Mesenchymal stem cell (in vitro differentiated cells and primary cell): ENCODE data around the gene XG.
"Not testable (repeated sequence)": the region's sequence is repeated elsewhere in the genome, so short reads cannot be mapped to it uniquely, and the experiment has no call there.

Experiments
- DNase-seq: peaks from one replicate; pipeline ENCODE4 v3.0.0-alpha.2; 2013
- H2AFZ ChIP-seq: one replicate; pipeline ENCODE4 v1.6.1; 2013; ENCODE audit warnings: low read depth, mild to moderate bottlenecking, control low read depth, inconsistent platforms, low read length, moderate library complexity
- H2AK5ac ChIP-seq: 2 replicates; pipeline ENCODE4 v1.6.1; 2013; ENCODE audit warnings: low read length, moderate library complexity, mild to moderate bottlenecking, inconsistent platforms; ENCODE audit not compliant: severe bottlenecking
- H2BK120ac ChIP-seq: one replicate; pipeline ENCODE4 v1.6.1; 2013; ENCODE audit warnings: low read depth, mild to moderate bottlenecking, inconsistent platforms, low read length, moderate library complexity
- H2BK12ac ChIP-seq, 2 experiments: one replicate each; pipeline ENCODE4 v1.6.1; 2013; ENCODE audit warnings: inconsistent platforms in 2 of 2, low read length in 2 of 2, mild to moderate bottlenecking in 2 of 2, moderate library complexity in 2 of 2, control low read depth in 1 of 2
- H2BK15ac ChIP-seq: one replicate; pipeline ENCODE4 v1.6.1; 2013; ENCODE audit warnings: mild to moderate bottlenecking, low read depth, inconsistent platforms; ENCODE audit not compliant: poor library complexity, severe bottlenecking
- H2BK5ac ChIP-seq: 2 replicates; pipeline ENCODE4 v1.6.1; 2013; ENCODE audit warnings: low read depth, mild to moderate bottlenecking, low read length, control low read depth, inconsistent platforms; ENCODE audit not compliant: poor library complexity, severe bottlenecking
- H3K14ac ChIP-seq, 2 experiments: one replicate each; pipeline ENCODE4 v1.6.1; 2013; ENCODE audit warnings: inconsistent platforms in 2 of 2, low read length in 2 of 2, control low read depth in 1 of 2, mild to moderate bottlenecking in 1 of 2, moderate library complexity in 1 of 2
- H3K18ac ChIP-seq, 2 experiments: one replicate each; pipeline ENCODE4 v1.6.1; 2013; ENCODE audit warnings: inconsistent platforms in 2 of 2, low read length in 2 of 2, control low read depth in 1 of 2, low read depth in 1 of 2, mild to moderate bottlenecking in 1 of 2
- H3K23ac ChIP-seq, 2 experiments: one replicate each; pipeline ENCODE4 v1.6.1; 2013; ENCODE audit warnings: inconsistent platforms in 2 of 2, low read length in 2 of 2, mild to moderate bottlenecking in 2 of 2, moderate library complexity in 2 of 2, control low read depth in 1 of 2
- H3K27ac ChIP-seq: 2 replicates; pipeline ENCODE4 v1.5.1; 2013; ENCODE audit warnings: mild to moderate bottlenecking, moderate library complexity, low read length, control low read depth, inconsistent platforms; ENCODE audit not compliant: poor library complexity, severe bottlenecking
- H3K27me3 ChIP-seq, 2 experiments: 2 replicates each; pipeline versions ENCODE4 v1.6.1 to v1.7.0; 2013; ENCODE audit warnings: low read length in 2 of 2, mild to moderate bottlenecking in 2 of 2, moderate library complexity in 2 of 2, control low read depth in 1 of 2, inconsistent platforms in 1 of 2; ENCODE audit not compliant: control insufficient read depth in 1 of 2, insufficient read depth in 1 of 2
- H3K36me3 ChIP-seq, 2 experiments: 2 replicates each; pipeline versions ENCODE4 v1.6.1 to v1.7.0; 2013; ENCODE audit warnings: low read length in 2 of 2, control low read depth in 1 of 2, inconsistent platforms in 1 of 2, low read depth in 1 of 2, mild to moderate bottlenecking in 1 of 2; ENCODE audit not compliant: insufficient read depth in 2 of 2, control insufficient read depth in 1 of 2
- H3K4ac ChIP-seq, 2 experiments: one replicate each; pipeline ENCODE4 v1.6.1; 2013; ENCODE audit warnings: inconsistent platforms in 2 of 2, low read length in 2 of 2, mild to moderate bottlenecking in 2 of 2, moderate library complexity in 2 of 2, control low read depth in 1 of 2, low read depth in 1 of 2
- H3K4me1 ChIP-seq: 2 replicates; pipeline ENCODE4 v1.6.1; 2013; ENCODE audit warnings: low read depth, low read length, control low read depth; ENCODE audit not compliant: control insufficient read depth, insufficient read depth
- H3K4me2 ChIP-seq: 2 replicates; pipeline ENCODE4 v1.6.1; 2013; ENCODE audit warnings: low read length, mild to moderate bottlenecking, inconsistent platforms; ENCODE audit not compliant: poor library complexity, severe bottlenecking
- H3K4me3 ChIP-seq, 2 experiments: 2 replicates each; pipeline versions ENCODE4 v1.5.1 to v1.7.0; 2013; ENCODE audit warnings: low read length in 2 of 2, mild to moderate bottlenecking in 2 of 2, control low read depth in 1 of 2, low read depth in 1 of 2; ENCODE audit not compliant: insufficient read depth in 1 of 2
- H3K79me1 ChIP-seq: replicated peaks from 2 replicates; pipeline ENCODE4 v1.6.1; 2013; ENCODE audit warnings: mild to moderate bottlenecking, control low read depth, low read length, inconsistent platforms; ENCODE audit not compliant: poor library complexity, severe bottlenecking
- H3K9ac ChIP-seq: 2 replicates; pipeline ENCODE4 v1.7.0; 2013; ENCODE audit warnings: mild to moderate bottlenecking, low read length, moderate library complexity
- H3K9me3 ChIP-seq: 2 replicates; pipeline ENCODE4 v1.7.0; 2013; ENCODE audit warnings: mild to moderate bottlenecking, low read length; ENCODE audit not compliant: control insufficient read depth
- H4K8ac ChIP-seq: one replicate; pipeline ENCODE4 v1.6.1; 2013; ENCODE audit warnings: inconsistent platforms, mild to moderate bottlenecking, low read length, moderate library complexity
- H4K91ac ChIP-seq: one replicate; pipeline ENCODE4 v1.6.1; 2013; ENCODE audit warnings: mild to moderate bottlenecking, low read length, inconsistent platforms
- WGBS: methylation state at CpG from one replicate; pipeline ENCODE4 v1.1.7; 2013; ENCODE audit warnings: mixed read lengths; 5-methylcytosine and 5-hydroxymethylcytosine counted together

XG gene

DNA sequence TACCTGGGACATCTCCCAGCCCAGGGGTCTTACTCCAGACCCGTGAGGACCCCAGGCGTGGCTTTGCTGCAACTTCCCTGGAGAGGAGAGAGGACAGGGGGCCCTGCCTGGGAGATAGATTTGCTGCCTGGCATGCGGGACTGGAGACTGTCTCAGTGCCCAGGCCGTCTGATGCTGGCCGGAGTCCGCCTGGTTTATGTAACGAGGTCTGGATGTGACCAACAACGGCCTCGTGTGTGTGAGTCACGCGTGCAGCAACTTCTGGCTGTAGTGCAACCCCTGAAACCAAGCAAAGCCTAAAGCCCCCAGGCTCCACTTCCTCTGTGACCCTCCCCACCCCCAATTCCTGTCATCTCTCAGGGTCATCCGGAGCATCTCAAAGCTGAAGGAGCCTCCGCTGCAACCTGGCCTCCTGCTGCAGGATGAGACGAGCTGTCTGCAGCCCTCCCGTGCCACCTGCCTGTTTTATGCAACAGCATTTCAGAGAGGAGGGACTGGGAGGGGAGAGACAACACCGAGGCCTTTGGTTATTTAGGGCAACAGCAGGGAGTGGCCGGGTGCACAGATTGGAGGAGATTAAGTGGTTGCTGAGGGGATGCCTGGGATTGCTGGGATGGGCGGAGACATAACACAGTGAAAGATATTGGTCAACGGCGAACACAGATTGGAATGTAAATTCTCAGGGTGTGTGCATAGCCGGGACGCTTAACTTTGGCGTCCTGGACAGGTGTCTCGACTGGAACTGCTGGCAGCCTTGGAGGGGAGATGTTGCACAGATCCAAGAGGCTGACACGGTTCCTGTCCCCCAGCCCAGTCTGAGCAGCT lies 16.0 kb downstream of the XG start:
- Histone ChIP-seq H3K23ac (no peak overlapping the region), H3K4me2 (no peak overlapping the region), H3K14ac (no peak overlapping the region), H2AK5ac (no peak overlapping the region), H2AFZ (no peak overlapping the region), H2BK5ac (no peak overlapping the region), H3K18ac (no peak overlapping the region), H2BK12ac (no peak overlapping the region), H2BK15ac (no peak overlapping the region), H3K9me3 (no peaks in the 10 kb centered on the region), H4K8ac (no peak overlapping the region), H4K91ac (no peak overlapping the region), H3K4me1 (no peaks in the 10 kb centered on the region), H3K36me3 (peaks cover 0 to 20% of the 10 kb centered on the region in 2 experiments), H3K27me3 (peaks cover 0 to 8% of the 10 kb centered on the region in 2 experiments), H3K4ac (no peak overlapping the region), H3K27ac (no peak overlapping the region), H3K9ac (peak overlapping the region; percentile 89), H3K79me1 (no peaks in the 10 kb centered on the region), H3K4me3 (peak overlapping the region in 1 of 2 experiments; percentile 36), H2BK120ac (no peak overlapping the region)
- 55% methylated on average over 19 of the region's 25 CpGs for whole genome bisulfite sequencing
- peak; percentile 79 for DNase-seq

DNA sequence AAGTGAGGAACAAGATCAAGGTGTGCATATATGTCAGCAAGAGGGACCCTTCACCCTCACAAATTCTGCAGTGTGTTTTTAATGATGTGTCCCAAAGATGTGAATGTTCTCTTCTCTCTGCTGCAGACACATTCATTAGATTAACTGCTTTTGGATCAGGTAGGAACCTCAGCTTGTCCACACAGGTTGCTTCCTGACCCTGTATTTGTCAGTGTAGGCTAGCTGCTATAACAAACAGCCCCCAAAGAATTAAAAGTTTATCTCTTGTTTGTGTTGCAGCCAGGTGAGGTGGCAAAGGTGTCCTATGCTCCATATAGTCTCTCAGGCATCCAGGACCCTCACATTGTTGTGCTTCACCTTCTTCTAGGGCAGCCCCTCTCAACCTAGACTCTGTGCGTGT lies 17.8 kb downstream of the XG start:
- H3K23ac ChIP-seq, result no peak overlapping the region
- H4K8ac ChIP-seq, result no peak overlapping the region
- no peak overlapping the region for H2AFZ ChIP-seq
- no peak overlapping the region for H3K4me3 ChIP-seq
- no peaks in the 10 kb centered on the region for H3K4me1 ChIP-seq
- H3K9me3 ChIP-seq, result peaks cover 1% of the 10 kb centered on the region
- no peak for DNase-seq
- H2BK5ac ChIP-seq, result no peak overlapping the region
- H3K4ac ChIP-seq, result no peak overlapping the region
- peaks cover 0 to 24% of the 10 kb centered on the region in 2 experiments for H3K36me3 ChIP-seq
- WGBS, result 88% methylated on average over 1 of the region's 1 CpG
- no peak overlapping the region for H3K14ac ChIP-seq
- H3K4me2 ChIP-seq, result no peak overlapping the region
- H3K27ac ChIP-seq, result no peak overlapping the region
- H4K91ac ChIP-seq, result no peak overlapping the region
- peak overlapping the region in 1 of 2 experiments; percentile 29 for H3K18ac ChIP-seq
- H2BK15ac ChIP-seq, result no peak overlapping the region
- H2BK120ac ChIP-seq, result no peak overlapping the region
- H2AK5ac ChIP-seq, result no peak overlapping the region
- H3K9ac ChIP-seq, result no peak overlapping the region
- no peak overlapping the region for H2BK12ac ChIP-seq
- no peaks in the 10 kb centered on the region for H3K79me1 ChIP-seq
- H3K27me3 ChIP-seq, result peaks cover 0 to 15% of the 10 kb centered on the region in 2 experiments

DNA sequence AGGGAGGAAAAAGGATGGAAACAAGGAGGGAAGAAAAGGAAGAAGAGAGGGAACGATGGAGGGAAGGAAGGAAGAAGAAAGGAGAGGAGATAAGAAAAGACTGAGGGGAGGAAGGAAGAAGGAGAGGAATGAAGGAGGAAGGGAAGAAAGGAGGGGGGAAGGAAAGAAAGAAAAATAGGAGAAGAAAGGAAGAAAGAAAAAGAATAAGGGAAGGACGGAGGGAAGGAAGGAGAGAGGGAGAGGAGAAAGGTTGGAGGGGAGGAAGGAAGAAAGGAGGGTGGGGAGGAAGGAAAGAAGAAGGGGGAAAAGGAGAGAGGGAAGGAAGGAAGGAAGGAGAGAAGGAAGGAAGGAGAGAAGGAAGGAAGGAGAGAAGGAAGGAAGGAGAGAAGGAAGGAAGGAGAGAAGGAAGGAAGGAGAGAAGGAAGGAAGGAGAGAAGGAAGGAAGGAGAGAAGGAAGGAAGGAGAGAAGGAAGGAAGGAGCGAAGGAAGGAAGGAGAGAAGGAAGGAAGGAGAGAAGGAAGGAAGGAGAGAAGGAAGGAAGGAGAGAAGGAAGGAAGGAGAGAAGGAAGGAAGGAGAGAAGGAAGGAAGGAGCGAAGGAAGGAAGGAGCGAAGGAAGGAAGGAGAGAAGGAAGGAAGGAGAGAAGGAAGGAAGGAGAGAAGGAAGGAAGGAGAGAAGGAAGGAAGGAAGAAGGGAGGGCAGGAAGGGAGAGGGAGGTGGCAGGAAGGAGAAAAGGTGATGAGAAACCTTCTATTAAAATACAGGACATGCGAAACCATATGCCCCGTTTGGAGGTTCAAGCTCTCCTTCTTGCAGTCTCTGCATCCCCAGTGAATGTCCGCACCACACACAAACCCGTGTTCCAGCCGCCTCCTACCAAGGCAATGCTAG lies 21.6 kb downstream of the XG start:
- H3K4me2 ChIP-seq, H2BK15ac ChIP-seq, H3K23ac ChIP-seq, H3K14ac ChIP-seq, H3K18ac ChIP-seq, H4K8ac ChIP-seq, H2AFZ ChIP-seq, H3K4me1 ChIP-seq, H4K91ac ChIP-seq, H3K4ac ChIP-seq, DNase-seq, H2BK12ac ChIP-seq, H3K79me1 ChIP-seq, H2BK120ac ChIP-seq, H3K9ac ChIP-seq, H3K9me3 ChIP-seq, H3K4me3 ChIP-seq, H2AK5ac ChIP-seq, H2BK5ac ChIP-seq, H3K27ac ChIP-seq: not testable (repeated sequence)
- peaks cover 0 to 38% of the 10 kb centered on the region in 2 experiments for H3K36me3 ChIP-seq
- WGBS, result 81% methylated on average over 8 of the region's 10 CpGs
- peaks cover 0 to 15% of the 10 kb centered on the region in 2 experiments for H3K27me3 ChIP-seq

DNA sequence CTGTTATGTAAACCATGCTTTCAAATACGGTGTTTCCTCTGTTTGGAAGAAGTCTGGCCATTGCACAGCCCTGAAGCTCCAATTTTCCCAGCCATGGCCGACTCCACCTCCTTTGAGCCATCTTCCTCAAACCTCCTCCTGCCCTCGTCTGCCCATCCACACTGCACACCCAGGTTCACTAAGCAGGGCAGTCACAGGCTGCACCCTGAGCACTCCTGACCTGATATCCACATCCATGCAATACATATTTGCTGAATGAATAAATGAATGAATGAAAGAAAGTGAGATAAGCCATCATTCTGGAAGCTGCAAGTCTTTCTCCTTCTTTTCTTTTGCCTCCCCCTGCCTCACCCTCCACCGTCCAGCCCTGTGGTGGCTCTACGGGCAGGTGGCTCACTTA lies 22.2 kb downstream of the XG start:
- H3K14ac ChIP-seq, result no peak overlapping the region
- no peak overlapping the region for H3K27ac ChIP-seq
- no peak overlapping the region for H3K23ac ChIP-seq
- no peak overlapping the region for H3K4ac ChIP-seq
- H3K4me3 ChIP-seq, result no peak overlapping the region
- H3K27me3 ChIP-seq, result peaks cover 0 to 12% of the 10 kb centered on the region in 2 experiments
- H4K8ac ChIP-seq, result no peak overlapping the region
- H2BK120ac ChIP-seq, result no peak overlapping the region
- no peak for DNase-seq
- no peak overlapping the region for H3K18ac ChIP-seq
- no peaks in the 10 kb centered on the region for H3K79me1 ChIP-seq
- no peak overlapping the region for H2BK15ac ChIP-seq
- no peak overlapping the region for H2BK12ac ChIP-seq
- H3K9ac ChIP-seq, result no peak overlapping the region
- H2AFZ ChIP-seq, result no peak overlapping the region
- peaks cover 0 to 38% of the 10 kb centered on the region in 2 experiments for H3K36me3 ChIP-seq
- H3K4me2 ChIP-seq, result no peak overlapping the region
- no peak overlapping the region for H2AK5ac ChIP-seq
- no peaks in the 10 kb centered on the region for H3K4me1 ChIP-seq
- H4K91ac ChIP-seq, result no peak overlapping the region
- no peak overlapping the region for H2BK5ac ChIP-seq
- WGBS, result 83% methylated on average over 5 of the region's 5 CpGs
- peaks cover 5% of the 10 kb centered on the region for H3K9me3 ChIP-seq
